ENCODE measurements around the gene CXCR5.

Gene CXCR5

GRCh38 chr11:118929501-118930093 is 45.9 kb downstream of the CXCR5 start:
- DNase-seq, result peak; percentile 66

- peak; percentile 84 for DNase-seq
Measured at GRCh38 chr11:118930094-118930712, 46.5 kb downstream of the CXCR5 start.

GRCh38 chr11:118931571-118931970 is 47.9 kb downstream of the CXCR5 start:
- no peak for DNase-seq

- DNase-seq, result no peak
Measured at GRCh38 chr11:118933486-118933885, 49.8 kb downstream of the CXCR5 start.

GRCh38 chr11:118935376-118935775 is 51.7 kb downstream of the CXCR5 start:
- no peak for DNase-seq

GRCh38 chr11:118938491-118939403 is 55.1 kb downstream of the CXCR5 start:
- no peak for DNase-seq

- DNase-seq, result no peak
Measured at GRCh38 chr11:118939404-118939915, 55.8 kb downstream of the CXCR5 start.

- peak; percentile 62 for DNase-seq
Measured at GRCh38 chr11:118939953-118940598, 56.4 kb downstream of the CXCR5 start.

- DNase-seq, result no peak
Measured at GRCh38 chr11:118947091-118947490, 63.4 kb downstream of the CXCR5 start.

Data from activated CD4-positive, alpha-beta T cell treated with anti-CD3 and anti-CD28 coated beads, Interleukin-2, amount 50 U/mL, for 16 hours (primary cell).